ENCODE data around the gene TSPAN6. TPM values are rescaled to one million over a fixed set of nuclear protein-coding genes. Genes with fewer than 3 reads are reported as not detected.

Gene TSPAN6
- total RNA-seq, 1 donor from 2014 or later, result 49.7 TPM

GRCh38 chrX:100658941-100659381 lies 22.4 kb upstream of the TSPAN6 start:
- Histone ChIP-seq H2AFZ (ENCODE audit: low read depth, low read length) (no peak overlapping the region), H3K36me3 (ENCODE audit: insufficient read depth, low read length) (no peaks in the 10 kb centered on the region), H3K9me3 (ENCODE audit: insufficient read depth, low read depth, low read length) (no peaks in the 10 kb centered on the region), H3K4me2 (ENCODE audit: low read length) (peak overlapping the region; percentile 15), H3K27ac (ENCODE audit: low read depth, low read length) (no peak overlapping the region), H3K4me1 (ENCODE audit: insufficient read depth, low read length) (no peaks in the 10 kb centered on the region), H3K79me2 (ENCODE audit: insufficient read depth, low read length) (no peaks in the 10 kb centered on the region), H3K27me3 (ENCODE audit: insufficient read depth, low read length) (no peaks in the 10 kb centered on the region), H3K4me3 (ENCODE audit: insufficient read depth, low read depth, low read length) (no peak overlapping the region), H3K9ac (ENCODE audit: low read length) (no peak overlapping the region), H4K20me1 (ENCODE audit: insufficient read depth, low read length) (no peaks in the 10 kb centered on the region)
- no peaks in the 10 kb centered on the region for H3K36me3 Mint-ChIP-seq (ENCODE audit: low read depth, unreplicated experiment)
- no peaks in the 10 kb centered on the region for H3K9me3 Mint-ChIP-seq (ENCODE audit: unreplicated experiment)
- no peak overlapping the region for H3K4me3 Mint-ChIP-seq (ENCODE audit: unreplicated experiment)
- H3K27me3 Mint-ChIP-seq (ENCODE audit: low read depth, unreplicated experiment), result no peaks in the 10 kb centered on the region
- H3K4me1 Mint-ChIP-seq (ENCODE audit: low read depth, unreplicated experiment), result peaks cover 8% of the 10 kb centered on the region
- H3K27ac Mint-ChIP-seq (ENCODE audit: unreplicated experiment), result no peak overlapping the region
- DNase-seq (ENCODE audit: low read depth) (no peak), FAIRE-seq (peak; percentile 26)
- no peak for TF ChIP-seq CTCF (IDR thresholded peaks at IDR 0.05; ENCODE audit: insufficient read depth, low read depth, low read length)
- no peak for TF ChIP-seq EZH2 (IDR thresholded peaks at IDR 0.05; ENCODE audit: insufficient read depth, low read length)

- Mint-ChIP-seq H3K4me3 (ENCODE audit: unreplicated experiment) (no peak overlapping the region), H3K27me3 (ENCODE audit: low read depth, unreplicated experiment) (no peaks in the 10 kb centered on the region), H3K9me3 (ENCODE audit: unreplicated experiment) (no peaks in the 10 kb centered on the region), H3K36me3 (ENCODE audit: low read depth, unreplicated experiment) (peaks cover 4% of the 10 kb centered on the region), H3K27ac (ENCODE audit: unreplicated experiment) (no peak overlapping the region), H3K4me1 (ENCODE audit: low read depth, unreplicated experiment) (peaks cover 18% of the 10 kb centered on the region)
- no peaks in the 10 kb centered on the region for H3K9me3 ChIP-seq (ENCODE audit: insufficient read depth, low read depth, low read length)
- no peak overlapping the region for H3K4me3 ChIP-seq (ENCODE audit: insufficient read depth, low read depth, low read length)
- no peak overlapping the region for H2AFZ ChIP-seq (ENCODE audit: low read depth, low read length)
- no peak overlapping the region for H3K9ac ChIP-seq (ENCODE audit: low read length)
- no peaks in the 10 kb centered on the region for H4K20me1 ChIP-seq (ENCODE audit: insufficient read depth, low read length)
- H3K4me2 ChIP-seq (ENCODE audit: low read length), result no peak overlapping the region
- DNase-seq (ENCODE audit: low read depth) (no peak), FAIRE-seq (peak; percentile 83)
- no peaks in the 10 kb centered on the region for H3K36me3 ChIP-seq (ENCODE audit: insufficient read depth, low read length)
- H3K79me2 ChIP-seq (ENCODE audit: insufficient read depth, low read length), result no peaks in the 10 kb centered on the region
- H3K27me3 ChIP-seq (ENCODE audit: insufficient read depth, low read length), result no peaks in the 10 kb centered on the region
- no peak for TF ChIP-seq CTCF (IDR thresholded peaks at IDR 0.05; ENCODE audit: insufficient read depth, low read depth, low read length)
- no peak for TF ChIP-seq EZH2 (IDR thresholded peaks at IDR 0.05; ENCODE audit: insufficient read depth, low read length)
- no peak overlapping the region for H3K27ac ChIP-seq (ENCODE audit: low read depth, low read length)
- peaks cover 14% of the 10 kb centered on the region for H3K4me1 ChIP-seq (ENCODE audit: insufficient read depth, low read length)
These were observed 17.7 kb upstream of the TSPAN6 start for GRCh38 chrX:100654261-100654660.

- H3K4me2 ChIP-seq (ENCODE audit: low read length), result no peak overlapping the region
- H3K4me1 ChIP-seq (ENCODE audit: insufficient read depth, low read length), result peaks cover 33% of the 10 kb centered on the region
- DNase-seq (ENCODE audit: low read depth), result no peak
- no peaks in the 10 kb centered on the region for H3K36me3 ChIP-seq (ENCODE audit: insufficient read depth, low read length)
- no peak for FAIRE-seq
- no peak overlapping the region for H3K27ac ChIP-seq (ENCODE audit: low read depth, low read length)
- H3K9ac ChIP-seq (ENCODE audit: low read length), result no peak overlapping the region
- H3K9me3 Mint-ChIP-seq (ENCODE audit: unreplicated experiment), result no peaks in the 10 kb centered on the region
- H3K27me3 Mint-ChIP-seq (ENCODE audit: low read depth, unreplicated experiment), result no peaks in the 10 kb centered on the region
- TF ChIP-seq EZH2 (IDR thresholded peaks at IDR 0.05; ENCODE audit: insufficient read depth, low read length), result no peak
- TF ChIP-seq CTCF (IDR thresholded peaks at IDR 0.05; ENCODE audit: insufficient read depth, low read depth, low read length), result no peak
- no peak overlapping the region for H2AFZ ChIP-seq (ENCODE audit: low read depth, low read length)
- peaks cover 29% of the 10 kb centered on the region for H3K4me1 Mint-ChIP-seq (ENCODE audit: low read depth, unreplicated experiment)
- H3K9me3 ChIP-seq (ENCODE audit: insufficient read depth, low read depth, low read length), result no peaks in the 10 kb centered on the region
- H3K4me3 ChIP-seq (ENCODE audit: insufficient read depth, low read depth, low read length), result no peak overlapping the region
- peaks cover 4% of the 10 kb centered on the region for H3K36me3 Mint-ChIP-seq (ENCODE audit: low read depth, unreplicated experiment)
- no peak overlapping the region for H3K4me3 Mint-ChIP-seq (ENCODE audit: unreplicated experiment)
- no peak overlapping the region for H3K27ac Mint-ChIP-seq (ENCODE audit: unreplicated experiment)
- H4K20me1 ChIP-seq (ENCODE audit: insufficient read depth, low read length), result no peaks in the 10 kb centered on the region
- no peaks in the 10 kb centered on the region for H3K27me3 ChIP-seq (ENCODE audit: insufficient read depth, low read length)
- H3K79me2 ChIP-seq (ENCODE audit: insufficient read depth, low read length), result no peaks in the 10 kb centered on the region
These were observed 15.7 kb upstream of the TSPAN6 start for GRCh38 chrX:100652266-100652665.
